Left cardiac atrium (tissue), 4 donors: ENCODE data around the gene TTC23. TPM values are rescaled to one million over a fixed set of nuclear protein-coding genes. Genes with fewer than 3 reads are reported as not detected.
"Not testable (repeated sequence)": the region's sequence is repeated elsewhere in the genome, so short reads cannot be mapped to it uniquely, and the experiment has no call there.

ENCODE experiments used
- ATAC-seq, 2 donors: fragments of 200-7000 bp; cut with Tn5 transposase; one replicate each; pipeline ENCODE4 v1.9.1; 2020; ENCODE audit warnings: mild to moderate bottlenecking in 2 of 2, moderate library complexity in 2 of 2
- DNase-seq: peaks from one replicate; pipeline ENCODE4 v3.0.0-alpha.2; 2020
- intact Hi-C, 2 donors: fragments of 100-400 bp; cut with DNase I; formaldehyde crosslinking; loops; one replicate each; pipeline versions ENCODE4 v1.14.1 to v1.15.1; 2022 to 2023
- total RNA-seq, 2 donors: library from RNA; stranded (reverse); fragmentation: NEBNext Ultra II Directional; extraction: Animal tissue kit (Norgen Biotek cat#: 25700); gene quantifications; one replicate each; pipeline ENCODE4 v1.2.1, GENCODE V29; 2021
- donor health status: DM: no; HTN: yes; CAD: no.
- donor health status: DM: no; HTN: yes; CAD: no; lungs with severe emphysema.
- donor health status: DM: yes; HTN: yes; CAD: no.
- donor health status: Dilated cardiomyopathy.

The TTC23 gene
- total RNA-seq, 2 donors from 2014 or later, result 11.9 to 13.7 TPM

DNA sequence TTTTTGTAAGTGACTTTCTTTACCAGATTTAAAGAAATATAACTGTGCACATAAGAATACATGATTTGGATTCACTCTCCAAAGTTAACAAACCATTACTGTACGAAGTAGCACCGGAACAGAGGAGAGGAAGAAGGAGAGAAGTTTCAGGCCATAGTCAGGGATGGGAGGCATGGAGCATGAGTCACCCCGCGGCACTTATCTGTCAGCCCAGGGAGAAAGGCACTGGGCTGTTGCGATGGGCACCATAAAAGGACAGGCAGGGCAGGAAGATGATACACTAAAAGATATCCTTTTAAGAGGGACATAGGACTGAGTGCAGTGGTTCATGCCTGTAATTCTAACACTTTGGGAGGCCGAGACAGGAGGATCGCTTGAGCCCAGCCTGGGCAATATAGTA, 37.0 kb downstream of the TTC23 start:
- peak; percentile 30 for DNase-seq
- intact Hi-C loops, result loop anchor here (2.0 to 5.0 kb wide), 2 partner anchors 40 to 108 kb away; partner anchors contain the start of gene SYNM (in 2 of the 2)
- peak; percentile 88 to 93 for ATAC-seq

GRCh38 chr15:99211926-99212325, 37.5 kb downstream of the TTC23 start:
- ATAC-seq (peak in 1 of 2 donors; percentile 62), DNase-seq (no peak)
- intact Hi-C loops, result loop anchor here (2.0 to 5.0 kb wide), 2 partner anchors 40 to 107 kb away; partner anchors contain the start of gene SYNM (in 2 of the 2)

GRCh38 chr15:99210334-99210733, 39.0 kb downstream of the TTC23 start:
- no peak for ATAC-seq
- DNase-seq, result no peak
- intact Hi-C loops, result loop anchor here (5.0 kb wide), 1 partner anchor 38 kb away; no protein-coding TSS in a partner anchor

GRCh38 chr15:99209326-99209725, 40.1 kb downstream of the TTC23 start:
- peak in 1 of 2 donors; percentile 28 for ATAC-seq
- DNase-seq, result peak; percentile 63
- intact Hi-C loops, result loop anchor here in 1 of 2 donors (10.0 kb wide), 1 partner anchor 765 kb away; no protein-coding TSS in a partner anchor

GRCh38 chr15:99207672-99208071, 41.7 kb downstream of the TTC23 start:
- no peak for DNase-seq
- no peak for ATAC-seq
- intact Hi-C loops, result loop anchor here in 1 of 2 donors (10.0 kb wide), 1 partner anchor 763 kb away; no protein-coding TSS in a partner anchor

DNA sequence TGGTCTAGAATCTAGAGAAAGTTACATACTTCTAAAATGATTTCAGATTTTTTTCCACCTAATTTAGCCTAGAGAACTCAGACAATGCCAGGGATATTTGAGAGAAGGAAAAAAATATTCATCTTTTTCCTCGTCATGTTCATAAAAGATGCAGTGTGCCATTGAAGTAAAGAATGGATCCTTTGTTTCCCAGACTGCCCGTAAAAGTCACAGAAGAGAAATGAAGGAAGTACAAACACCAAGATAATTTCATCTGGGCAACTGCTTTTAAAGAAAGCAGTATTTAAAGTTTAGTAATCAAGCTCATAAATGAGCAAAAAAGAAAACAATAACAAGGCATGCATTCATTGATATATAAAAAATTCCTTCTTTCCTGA, 47.2 kb downstream of the TTC23 start:
- no peak for DNase-seq
- no peak for ATAC-seq
- intact Hi-C loops, result loop anchor here in 1 of 2 donors (10.0 kb wide), 1 partner anchor 757 kb away; no protein-coding TSS in a partner anchor

- ATAC-seq, result no peak
- no peak for DNase-seq
- intact Hi-C loops, result loop anchor here in 1 of 2 donors (10.0 kb wide), 1 partner anchor 757 kb away; no protein-coding TSS in a partner anchor
Observed at GRCh38 chr15:99201408-99202175, 47.8 kb downstream of the TTC23 start.

- ATAC-seq (no peak), DNase-seq (no peak)
- intact Hi-C loops, result no loop called here
Observed at GRCh38 chr15:99197856-99198255, 51.5 kb downstream of the TTC23 start.

GRCh38 chr15:99192181-99192580, 57.2 kb downstream of the TTC23 start:
- DNase-seq, intact Hi-C loops, ATAC-seq: not testable (repeated sequence)

DNA sequence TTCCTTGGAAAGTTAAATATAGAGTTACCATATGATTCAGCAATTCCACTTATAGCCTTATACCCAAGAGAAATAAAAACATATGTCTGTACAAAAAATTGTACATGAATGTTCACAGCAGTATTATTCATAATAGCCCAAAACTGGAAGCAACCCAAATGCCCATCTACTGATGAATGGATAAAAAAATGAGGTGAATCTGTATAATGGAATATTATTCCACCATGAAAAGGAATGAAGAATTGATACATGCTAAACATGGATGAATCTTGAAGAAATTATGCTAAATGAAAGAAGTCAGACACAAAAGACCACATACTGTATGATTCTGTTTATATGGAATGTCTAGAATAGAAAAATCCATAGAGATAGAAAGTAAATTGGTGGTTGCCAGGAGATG, 61.4 kb downstream of the TTC23 start:
- no peak for DNase-seq
- intact Hi-C loops, result no loop called here
- no peak for ATAC-seq

- ATAC-seq, result no peak
Observed at GRCh38 chr15:99185414-99186130, 63.8 kb downstream of the TTC23 start.

DNA sequence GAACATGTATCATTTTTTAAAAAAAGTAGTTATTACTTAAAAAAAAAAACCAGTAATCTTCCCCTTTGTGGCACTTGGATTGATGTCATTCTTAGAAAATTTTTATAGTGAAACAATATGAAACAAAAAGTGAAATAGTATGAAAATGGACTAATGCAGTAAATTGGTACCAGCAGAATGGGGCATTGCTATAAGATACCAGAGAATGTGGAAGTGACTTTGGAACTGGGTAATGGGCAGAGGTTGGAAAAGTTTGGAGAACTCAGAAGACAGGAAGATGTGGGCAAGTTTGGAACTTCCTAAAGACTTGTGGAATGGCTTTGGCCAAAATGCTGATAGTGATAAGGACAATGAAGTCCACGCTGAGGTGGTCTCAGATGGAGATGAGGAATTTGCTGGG, 66.6 kb downstream of the TTC23 start:
- ATAC-seq (no peak), DNase-seq (no peak)
- intact Hi-C loops, result no loop called here

More at GRCh38 chr15:99185414-99186130, 63.8 kb downstream of the TTC23 start:
- DNase-seq, result no peak
- intact Hi-C loops, result no loop called here

DNA sequence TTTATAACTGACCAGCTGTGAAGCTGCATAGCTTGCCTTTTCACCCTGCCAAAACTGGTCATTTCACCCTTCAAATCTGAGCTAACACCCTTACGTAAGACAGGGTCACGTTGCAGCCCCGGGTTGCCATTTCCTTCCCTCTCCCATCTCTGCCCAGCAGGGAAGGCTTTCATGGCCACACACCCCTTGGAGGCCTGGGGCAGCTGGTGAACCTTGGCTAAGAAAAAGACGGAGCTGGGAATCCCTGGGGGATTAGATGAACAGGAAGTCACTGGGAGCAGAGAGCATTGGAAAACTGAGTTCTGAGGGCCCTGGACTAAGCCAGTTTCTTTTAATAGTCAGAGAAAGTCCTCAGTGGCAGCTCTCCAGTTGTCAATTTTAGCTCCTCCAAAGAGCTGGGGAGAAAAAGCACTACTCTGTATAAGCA, 67.8 kb downstream of the TTC23 start:
- peak; percentile 77 to 91 for ATAC-seq
- intact Hi-C loops, result loop anchor here in 1 of 2 donors (2.0 kb wide), 1 partner anchor 75 kb away; no protein-coding TSS in a partner anchor

DNA sequence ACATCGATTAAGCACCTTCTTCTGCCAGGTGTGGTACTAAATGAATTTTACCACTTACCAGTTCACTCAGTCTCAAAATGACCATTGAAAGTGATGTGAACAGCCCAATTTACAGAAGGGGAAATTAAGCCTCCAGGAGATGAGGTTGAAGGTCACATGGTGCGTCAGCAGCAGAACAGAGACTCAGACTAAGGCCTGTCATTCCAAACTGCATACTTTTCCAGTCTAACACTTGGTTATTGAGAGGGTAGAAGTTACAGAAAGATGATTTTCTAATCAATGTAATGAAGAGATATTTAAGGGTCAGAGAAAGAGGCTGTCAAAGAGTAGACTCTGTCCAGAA, 68.4 kb downstream of the TTC23 start:
- intact Hi-C loops, result loop anchor here in 1 of 2 donors (2.0 kb wide), 1 partner anchor 74 kb away; no protein-coding TSS in a partner anchor
- ATAC-seq, result no peak
- DNase-seq, result no peak

More for the DNA sequence above, 67.8 kb downstream of the TTC23 start:
- DNase-seq, result peak; percentile 31

GRCh38 chr15:99180086-99180963, 69.1 kb downstream of the TTC23 start:
- DNase-seq, result no peak
- intact Hi-C loops, result loop anchor here in 1 of 2 donors (2.0 kb wide), 1 partner anchor 74 kb away; no protein-coding TSS in a partner anchor
- ATAC-seq, result peak; percentile 60 to 75

- ATAC-seq (no peak), DNase-seq (no peak)
- intact Hi-C loops, result no loop called here
Observed at GRCh38 chr15:99177679-99178078, 71.7 kb downstream of the TTC23 start.

GRCh38 chr15:99176757-99177156, 72.6 kb downstream of the TTC23 start:
- DNase-seq (no peak), ATAC-seq (peak in 1 of 2 donors; percentile 16)
- intact Hi-C loops, result no loop called here

- intact Hi-C loops, result loop anchor here (5.0 kb wide), 1 partner anchor 38 kb away; no protein-coding TSS in a partner anchor
- ATAC-seq (peak; percentile 47 to 54), DNase-seq (peak; percentile 32)
Observed at GRCh38 chr15:99174567-99175395, 74.6 kb downstream of the TTC23 start.
